A673 (cell line): ENCODE results near the gene ATP13A1. TPM values are rescaled to one million over a fixed set of nuclear protein-coding genes. Genes with fewer than 3 reads are reported as not detected.

Experiments used
- BruUV-seq: library from RNA; stranded (reverse); fragments of 400-500 nt; replicated peaks from 2 replicates; lab custom pipeline; 2021; lab: Mats Ljungman, UMichigan
- CTCF ChIA-PET: fragments of 300-600 bp; sonication (Branson Sonifier 250); formaldehyde crosslinking; loops from one replicate; lab custom pipeline; 2022; ENCODE audit warnings: antibody characterized with exemption; lab: Charles Lee
- POLR2A ChIA-PET: fragments of 300-600 bp; sonication (Branson Sonifier 250); formaldehyde crosslinking; loops from one replicate; lab custom pipeline; 2022; ENCODE audit warnings: antibody characterized with exemption; ENCODE audit not compliant: low non-redundant PET; lab: Charles Lee
- DNase-seq: peaks from one replicate; pipeline ENCODE4 v3.0.0-alpha.2; 2015; ENCODE audit warnings: low spot score
- H3K27ac ChIP-seq: fragments of 200-600 bp; sonication (generic); 2 replicates; pipeline ENCODE4 v1.5.1; 2016; ENCODE audit warnings: mixed run types, low read depth, mild to moderate bottlenecking, mixed read lengths, antibody characterized with exemption, low read length; ENCODE audit not compliant: poor library complexity, severe bottlenecking
- H3K27me3 ChIP-seq: fragments of 200-600 bp; sonication (generic); replicated peaks from 2 replicates; pipeline ENCODE4 v1.6.1; 2017; ENCODE audit warnings: mixed run types, low read depth, mild to moderate bottlenecking, mixed read lengths, antibody characterized with exemption, low read length; ENCODE audit not compliant: insufficient read depth, poor library complexity
- H3K36me3 ChIP-seq: fragments of 200-600 bp; sonication (generic); 2 replicates; pipeline ENCODE4 v1.6.1; 2016; ENCODE audit warnings: mixed run types, mild to moderate bottlenecking, mixed read lengths, antibody characterized with exemption, low read length; ENCODE audit not compliant: insufficient read depth, poor library complexity, severe bottlenecking
- H3K4me1 ChIP-seq: fragments of 200-600 bp; sonication (generic); 2 replicates; pipeline ENCODE4 v1.6.1; 2017; ENCODE audit warnings: mixed run types, mild to moderate bottlenecking, mixed read lengths, antibody characterized with exemption, low read length; ENCODE audit not compliant: insufficient read depth, poor library complexity, severe bottlenecking
- H3K4me3 ChIP-seq: fragments of 200-600 bp; sonication (generic); 2 replicates; pipeline ENCODE4 v1.5.1; 2016; ENCODE audit warnings: low read depth, mixed run types, mild to moderate bottlenecking, mixed read lengths, low read length; ENCODE audit not compliant: poor library complexity, severe bottlenecking
- H3K9me3 ChIP-seq: fragments of 200-600 bp; sonication (generic); 2 replicates; pipeline ENCODE4 v1.6.1; 2016; ENCODE audit warnings: mixed run types, low read depth, mild to moderate bottlenecking, mixed read lengths, antibody characterized with exemption, low read length; ENCODE audit not compliant: poor library complexity, severe bottlenecking
- CTCF ChIP-seq: fragments of 300-800, 200-600 bp; sonication (generic); conservative IDR thresholded peaks from 2 replicates; pipeline ENCODE4 v1.5.1; 2017; ENCODE audit warnings: low read depth, mild to moderate bottlenecking, antibody characterized with exemption, low read length, moderate library complexity, mixed read lengths
- EZH2 ChIP-seq: fragments of 200-600 bp; sonication (generic); IDR thresholded peaks from 2 replicates; pipeline ENCODE4 v1.6.1; 2017; ENCODE audit warnings: borderline replicate concordance, low read depth, mild to moderate bottlenecking, mixed read lengths, antibody characterized with exemption, low read length; ENCODE audit not compliant: poor library complexity, severe bottlenecking
- intact Hi-C: fragments of 100-400 bp; cut with micrococcal nuclease; formaldehyde crosslinking; loops from one replicate; pipeline ENCODE4 v1.10.0; 2022; ENCODE audit not compliant: unreplicated experiment
- total RNA-seq: library from RNA; stranded (reverse); gene quantifications from 2 replicates; pipeline ENCODE4 v1.2.3, GENCODE V29; 2021

The ATP13A1 gene
- total RNA-seq, 1 experiment from 2014 or later = 94.4 TPM

DNA sequence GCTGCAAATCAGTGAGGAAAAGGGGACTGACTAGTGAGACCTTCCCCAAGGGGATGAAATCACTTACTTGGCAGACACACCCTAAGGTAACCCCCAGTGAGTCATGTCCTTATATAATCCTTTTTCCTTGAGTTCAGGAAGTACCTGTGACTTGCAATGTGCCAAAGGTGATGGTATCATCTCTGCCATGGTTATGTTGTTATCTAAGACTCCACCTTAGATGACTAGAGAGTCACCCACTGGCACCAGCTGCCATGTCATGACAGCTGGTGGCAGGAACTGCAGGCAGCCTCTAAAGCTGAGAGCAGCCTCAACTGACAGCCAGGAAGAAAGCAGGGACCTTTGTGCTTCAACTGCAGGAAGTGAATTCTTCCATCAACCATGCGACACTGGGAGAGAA lies 57.5 kb downstream of the ATP13A1 start:
- H3K27me3 ChIP-seq = no peaks in the 10 kb centered on the region
- DNase-seq = no peak
- TF ChIP-seq EZH2 (no peak), CTCF (no peak)
- intact Hi-C loops = no loop called here
- POLR2A ChIA-PET = no interaction called here
- no peak overlapping the region for H3K27ac ChIP-seq
- BruUV-seq = no TSS peak
- no peaks in the 10 kb centered on the region for H3K36me3 ChIP-seq
- H3K9me3 ChIP-seq = no peaks in the 10 kb centered on the region
- no peak overlapping the region for H3K4me3 ChIP-seq
- CTCF ChIA-PET = no interaction called here
- H3K4me1 ChIP-seq = no peaks in the 10 kb centered on the region

DNA sequence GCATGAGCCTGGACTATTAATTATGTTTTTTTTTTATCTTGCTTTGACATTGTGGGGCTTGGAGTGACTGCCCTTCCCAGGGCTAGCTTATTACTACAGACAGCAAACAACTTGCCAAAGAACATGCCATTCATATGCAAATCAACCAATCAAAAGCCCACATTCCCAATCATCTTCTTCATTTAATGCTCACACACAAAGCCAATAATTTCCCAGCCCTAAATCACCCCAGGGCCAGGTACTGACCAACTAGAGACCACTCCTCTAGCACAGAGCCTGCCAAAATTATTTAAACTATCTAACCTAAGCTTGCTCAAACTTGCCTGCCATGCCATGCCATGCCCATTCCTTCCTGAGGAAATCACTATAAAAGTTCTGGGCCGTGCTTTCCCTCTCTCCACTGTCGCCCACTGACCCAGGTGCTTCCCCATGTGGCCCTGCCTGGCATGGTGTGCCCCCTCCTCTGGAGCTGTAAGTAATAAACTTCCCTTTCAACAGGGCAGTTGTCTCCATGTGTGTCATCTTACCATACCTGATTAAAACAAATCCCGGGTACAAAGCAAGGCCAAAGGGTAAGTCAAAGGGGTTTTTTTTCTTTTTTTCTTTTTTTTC lies 60.7 kb downstream of the ATP13A1 start:
- Histone ChIP-seq H3K27me3 (no peaks in the 10 kb centered on the region), H3K4me1 (no peaks in the 10 kb centered on the region), H3K4me3 (no peak overlapping the region), H3K36me3 (no peaks in the 10 kb centered on the region), H3K9me3 (no peaks in the 10 kb centered on the region), H3K27ac (no peak overlapping the region)
- BruUV-seq = no TSS peak
- TF ChIP-seq EZH2 = no peak
- no peak for TF ChIP-seq CTCF
- intact Hi-C loops = no loop called here
- ChIA-PET POLR2A (interaction anchor here (0.6 kb wide), 1 partner anchor 9 kb away, joined by 3 read pairs; no protein-coding TSS in a partner anchor), CTCF (no interaction called here)
- DNase-seq = no peak

- ChIA-PET POLR2A (interaction anchor here (0.6 kb wide), 1 partner anchor 10 kb away, joined by 3 read pairs; no protein-coding TSS in a partner anchor), CTCF (no interaction called here)
- intact Hi-C loops = no loop called here
- Histone ChIP-seq H3K36me3 (no peaks in the 10 kb centered on the region), H3K27me3 (no peaks in the 10 kb centered on the region), H3K4me3 (no peak overlapping the region), H3K27ac (no peak overlapping the region), H3K9me3 (no peaks in the 10 kb centered on the region), H3K4me1 (no peaks in the 10 kb centered on the region)
- no peak for DNase-seq
- no peak for TF ChIP-seq CTCF
- no peak for TF ChIP-seq EZH2
- no TSS peak for BruUV-seq
Measured at GRCh38 chr19:19602136-19602712, 61.3 kb downstream of the ATP13A1 start.
